HUDEP-2 (cell line): ENCODE results near the gene RAD51.

Source experiments
- DNase-seq, 76 experiments: peaks; one replicate each; lab custom pipeline; 2025; ENCODE audit not compliant: unreplicated experiment in 76 of 76; lab: John Stamatoyannopoulos, UW

Gene RAD51

DNA sequence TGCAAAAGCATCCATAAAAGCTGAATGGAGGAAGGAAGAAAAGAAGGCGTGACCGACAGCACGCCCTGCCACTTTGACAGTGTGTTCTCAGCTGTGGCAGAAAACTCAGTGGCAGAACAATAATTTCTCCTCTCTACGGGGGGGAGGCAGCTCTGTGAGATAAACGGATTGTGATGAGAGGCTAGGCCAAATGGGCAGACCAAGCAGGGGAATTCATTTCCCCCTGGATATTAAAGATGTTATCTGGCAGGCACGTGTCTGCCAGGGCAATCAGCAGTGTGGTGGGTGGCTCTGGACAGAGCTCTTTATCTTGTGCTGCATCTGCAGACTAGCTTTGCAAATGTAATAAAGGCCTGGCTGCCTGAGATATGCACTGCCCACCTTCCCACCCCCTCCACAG, 62.0 kb downstream of the RAD51 start:
- peak in 72 of 76 experiments; percentile 29 to 89 (median 64) for DNase-seq

DNA sequence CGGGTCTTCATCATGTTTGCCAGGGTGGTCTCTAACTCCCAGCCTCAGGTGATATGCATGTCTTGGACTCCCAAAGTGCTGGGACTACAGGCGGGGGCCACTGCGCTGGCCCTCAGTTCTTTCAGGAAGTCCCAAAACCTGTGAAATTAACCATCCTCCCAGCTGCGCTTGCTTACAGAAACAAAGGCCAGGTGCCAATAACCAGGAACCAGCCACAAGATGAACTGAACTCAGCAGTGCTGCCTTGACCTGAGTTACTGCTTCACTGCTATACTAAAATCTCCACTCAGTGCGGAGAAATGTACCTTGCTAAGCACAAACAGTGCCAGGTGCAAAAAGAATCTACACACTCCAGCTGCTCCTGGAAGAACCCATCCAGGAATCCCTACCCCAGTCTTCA, 65.0 kb downstream of the RAD51 start:
- no peak for DNase-seq

DNA sequence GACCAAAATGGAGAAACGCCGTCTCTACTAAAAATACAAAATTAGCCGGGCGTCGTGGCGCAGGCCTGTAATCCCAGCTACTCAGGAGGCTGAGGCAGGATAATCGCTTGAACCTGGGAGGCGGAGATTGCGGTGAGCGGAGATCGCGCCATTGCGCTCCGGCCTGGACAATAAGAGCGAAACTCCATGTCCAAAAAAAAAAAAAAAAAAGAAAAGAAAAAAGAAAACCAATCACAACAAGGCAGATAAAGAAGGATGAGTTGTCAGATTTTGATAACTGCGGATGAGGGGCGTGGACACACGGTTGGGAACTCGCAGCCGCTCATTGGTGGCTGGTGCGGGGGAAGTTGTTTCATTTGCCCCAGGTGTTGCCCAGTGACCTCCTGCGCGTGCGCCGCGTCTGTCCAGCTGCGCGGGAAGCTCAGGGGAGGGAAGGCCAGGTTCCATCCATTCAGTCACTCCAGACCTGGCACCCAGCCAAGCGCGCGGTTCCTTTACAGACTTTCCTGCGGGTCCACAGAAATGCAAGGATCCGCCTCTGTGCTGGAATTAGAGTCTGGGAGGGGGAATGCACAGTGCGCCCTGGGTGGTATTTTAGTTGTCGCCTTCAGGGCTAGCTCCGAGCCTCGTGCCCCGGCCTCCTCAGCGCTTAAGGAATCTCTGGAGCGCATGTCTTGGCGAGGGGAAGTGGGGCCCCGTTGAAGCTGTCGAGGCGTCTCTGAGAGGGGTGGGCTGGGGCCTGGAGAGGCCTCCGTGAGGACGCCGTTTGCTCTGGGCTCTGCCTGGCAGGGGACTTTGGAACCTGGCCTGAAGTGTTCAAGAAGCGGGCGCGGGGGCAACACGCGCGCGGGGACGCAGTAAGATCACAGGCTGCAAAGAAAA, 68.2 kb downstream of the RAD51 start:
- peak in 58 of 76 experiments; percentile 15 to 71 (median 46) for DNase-seq

DNA sequence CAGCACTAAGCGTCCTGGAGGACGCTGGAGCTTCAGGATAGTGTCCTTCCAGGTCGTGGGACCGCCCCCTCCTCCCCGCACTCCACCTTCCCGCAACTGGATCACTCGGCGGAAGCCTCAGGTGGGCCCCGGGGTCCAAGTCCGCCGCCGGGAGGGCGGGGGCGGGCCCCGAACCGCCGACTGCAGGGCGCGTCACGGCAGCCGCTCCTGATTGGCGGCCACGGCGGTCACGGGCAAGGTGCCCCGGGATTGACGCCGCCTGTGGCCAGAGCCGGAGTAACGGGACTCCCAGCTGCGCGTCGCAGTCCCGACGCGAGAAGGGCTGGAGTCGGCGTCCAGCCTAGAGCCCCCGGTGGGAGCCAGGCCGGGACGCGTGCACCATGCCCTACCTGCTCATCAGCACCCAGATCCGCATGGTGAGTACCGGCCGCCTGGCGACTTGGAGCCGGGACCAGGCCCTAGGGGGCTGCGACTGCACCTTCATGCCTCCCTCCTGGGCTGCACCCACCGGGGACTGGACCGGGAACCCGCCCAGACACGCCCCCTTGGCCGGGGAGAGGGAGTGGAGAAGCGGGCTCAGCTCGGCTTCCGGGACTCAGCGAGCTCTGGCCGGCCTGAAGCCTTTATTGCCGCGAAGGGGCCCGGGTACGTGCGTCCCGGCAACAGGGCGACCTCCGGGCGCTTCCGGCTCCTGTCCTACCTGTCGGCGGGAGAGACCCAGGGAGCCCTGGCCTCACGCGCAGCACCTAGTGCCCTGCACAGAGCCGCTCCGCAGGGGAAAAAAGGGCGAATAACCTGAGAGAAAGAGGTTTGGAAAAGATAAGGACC, 69.0 kb downstream of the RAD51 start, which contains the start of gene GCHFR:
TSS of gene GCHFR (plus strand) at position 268 of the 828 bp plus-strand sequence. CDS start at position 381, 113 bp downstream.
- DNase-seq = peak in 68 of 76 experiments; percentile 11 to 86 (median 65)

DNA sequence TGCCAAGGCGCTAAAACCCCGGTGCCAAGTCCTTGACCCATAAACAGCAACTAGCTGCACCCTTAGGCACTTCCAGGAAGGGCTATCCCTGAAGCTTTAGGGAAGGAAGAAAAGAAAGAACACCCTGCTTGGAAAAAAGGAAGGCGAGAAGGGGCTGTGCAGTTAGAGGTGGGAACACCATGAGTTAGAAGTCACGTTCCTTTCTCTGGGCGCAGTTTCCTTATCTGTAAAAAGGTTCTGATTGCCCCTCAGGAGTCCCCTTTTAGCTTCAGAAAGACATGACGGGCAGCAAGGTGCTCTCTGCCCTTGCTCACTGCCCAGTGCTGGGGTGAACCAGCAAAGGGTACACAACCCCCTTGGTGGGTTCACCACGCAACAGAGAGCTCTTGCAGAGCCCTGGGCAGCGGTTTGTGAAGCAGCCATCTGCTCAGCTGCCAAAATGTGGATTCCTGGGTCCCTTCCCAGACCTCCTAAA, 69.7 kb downstream of the RAD51 start:
- DNase-seq = peak in 4 of 76 experiments; percentile 36 to 59 (median 52)

DNA sequence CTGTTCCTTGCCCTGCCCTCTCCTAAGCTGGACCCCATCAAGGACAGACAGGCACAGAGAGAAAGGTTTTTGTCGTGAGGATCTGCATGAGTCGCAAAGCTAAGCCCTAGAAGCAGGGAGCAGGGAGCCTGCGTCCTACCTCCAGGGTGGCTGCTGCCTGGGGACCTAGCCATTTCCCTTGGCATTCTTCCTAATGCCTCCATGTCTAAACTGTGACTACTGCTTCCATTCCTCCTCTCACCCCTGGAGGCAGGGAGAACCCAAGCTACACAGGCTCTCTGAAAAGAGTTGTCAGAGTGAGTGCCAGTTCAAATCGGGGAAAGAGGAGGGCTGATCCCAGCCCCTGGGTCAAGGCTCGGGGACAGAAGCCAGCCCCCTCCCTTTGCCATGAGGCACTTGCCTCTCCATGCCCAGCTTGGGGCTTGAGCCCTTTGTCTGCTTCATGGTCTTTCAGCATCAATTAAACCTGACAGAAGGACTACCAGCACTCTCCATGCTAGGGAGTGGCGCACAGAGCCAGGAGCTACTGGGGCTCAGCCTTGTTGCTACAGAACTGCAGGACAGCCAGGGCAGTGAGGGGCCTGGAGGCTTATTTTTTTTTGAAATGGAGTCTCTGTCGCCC, 71.3 kb downstream of the RAD51 start:
- no peak for DNase-seq

DNA sequence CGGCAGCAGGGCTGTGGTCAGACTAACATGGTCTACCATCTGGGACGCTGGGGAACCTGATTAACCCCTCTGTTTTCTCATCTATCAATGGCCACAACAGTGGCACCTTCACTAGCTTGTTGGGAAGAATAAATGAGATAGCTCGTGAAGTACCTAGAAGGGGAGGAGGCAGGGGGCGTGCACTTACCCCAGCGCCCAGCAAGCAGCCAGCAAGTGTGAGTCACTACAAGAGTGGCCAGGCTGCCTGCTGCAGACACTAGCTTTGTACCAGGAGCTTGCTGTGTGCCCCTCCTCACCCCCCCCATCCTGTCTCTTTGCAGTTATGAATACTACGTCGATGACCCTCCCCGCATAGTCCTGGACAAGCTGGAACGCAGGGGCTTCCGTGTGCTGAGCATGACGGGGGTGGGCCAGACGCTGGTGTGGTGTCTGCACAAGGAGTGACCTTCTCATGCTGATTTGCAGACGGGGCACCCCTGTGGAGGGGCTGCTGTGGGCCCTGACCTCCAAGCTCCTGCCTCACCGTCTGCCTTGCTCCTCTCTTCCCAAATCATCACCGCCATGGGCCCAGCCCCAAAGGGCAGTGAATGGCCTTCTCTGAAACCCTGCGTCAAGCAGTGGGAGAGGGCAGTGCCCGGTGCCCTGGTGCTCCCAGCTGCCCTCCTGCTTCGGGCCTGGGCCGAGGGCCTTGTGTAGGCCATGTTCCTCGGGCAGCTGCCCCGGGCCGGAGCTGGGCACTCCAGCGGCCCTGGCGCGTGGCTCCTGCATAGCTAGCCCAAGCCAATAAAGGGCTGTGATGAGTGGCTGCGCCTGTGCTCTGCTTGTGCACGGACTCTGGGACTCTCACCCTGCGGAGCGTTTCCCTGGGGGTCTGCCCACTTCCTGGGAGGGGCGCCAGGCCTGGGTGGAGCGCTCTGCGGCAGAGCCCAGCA, 72.2 kb downstream of the RAD51 start:
- peak in 63 of 76 experiments; percentile 19 to 81 (median 56) for DNase-seq

DNA sequence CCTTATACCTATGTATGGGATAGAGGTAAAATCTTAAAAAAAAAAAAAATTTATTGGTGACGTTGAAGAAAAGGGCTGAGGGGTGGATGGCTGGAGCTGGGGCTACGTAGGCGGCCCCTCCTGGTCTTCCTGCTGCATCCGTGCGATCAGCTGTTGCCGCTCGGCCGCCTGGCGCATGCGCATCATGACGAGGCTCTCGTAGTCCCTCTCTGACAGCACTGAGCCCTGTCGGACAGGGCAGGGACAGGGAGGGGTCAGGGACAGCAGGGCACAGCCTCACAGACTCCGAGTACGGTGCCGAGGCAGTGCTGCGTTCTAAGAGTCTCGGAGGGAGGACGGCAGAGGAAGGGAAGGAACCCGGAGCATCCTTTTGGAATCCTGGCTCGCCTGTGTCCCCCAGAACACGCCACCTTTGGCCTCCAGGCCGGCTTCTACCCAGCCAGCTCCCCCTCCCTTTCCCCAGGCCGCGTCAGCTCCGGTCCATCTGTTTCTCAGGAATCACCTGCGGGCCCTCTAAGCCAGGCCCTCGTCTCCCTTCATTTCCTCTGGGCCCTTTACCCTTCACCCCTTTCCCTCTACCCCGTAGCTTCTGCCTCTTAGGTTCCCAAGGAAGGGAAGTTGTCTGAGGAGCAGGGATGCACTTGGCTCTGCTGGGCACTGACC, 73.0 kb downstream of the RAD51 start:
- no peak for DNase-seq

DNA sequence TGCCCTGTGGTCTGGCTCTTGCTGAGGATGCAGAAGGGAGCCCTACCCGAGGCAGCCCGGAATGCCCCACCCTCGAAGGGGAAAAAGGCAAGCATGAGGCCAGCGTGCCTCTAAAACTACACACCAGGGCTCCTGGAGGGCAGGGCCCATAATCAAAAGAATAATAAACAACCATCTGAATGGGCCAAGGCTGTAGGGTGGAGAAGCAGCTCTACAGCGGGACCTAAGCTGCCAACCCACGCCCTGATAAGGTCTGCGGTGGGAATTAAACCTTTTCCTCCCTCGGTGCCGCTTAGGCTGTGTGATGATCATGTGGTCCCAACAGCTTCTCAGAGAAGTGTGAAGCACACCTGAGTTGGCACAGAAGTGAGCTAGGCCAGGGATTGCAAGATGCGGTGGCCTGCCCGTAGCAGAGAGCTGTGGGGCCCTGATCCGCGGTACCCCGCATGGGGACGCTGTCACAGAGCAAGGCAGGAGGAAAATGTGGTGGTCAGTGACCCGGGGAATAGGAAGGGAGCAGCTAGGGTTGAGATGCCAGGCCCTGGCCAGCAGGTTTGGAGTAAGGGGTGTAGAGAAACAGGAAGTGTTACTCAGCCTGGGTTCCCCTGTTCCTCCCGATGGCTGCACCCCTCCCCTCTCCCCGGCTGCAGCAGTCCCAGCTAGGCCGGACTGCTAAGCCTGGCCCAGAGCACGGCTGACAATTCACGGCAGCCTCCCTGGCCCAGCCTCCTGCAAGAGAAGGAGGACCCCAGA, 73.7 kb downstream of the RAD51 start:
- DNase-seq = peak in 62 of 76 experiments; percentile 9 to 78 (median 48)

DNA sequence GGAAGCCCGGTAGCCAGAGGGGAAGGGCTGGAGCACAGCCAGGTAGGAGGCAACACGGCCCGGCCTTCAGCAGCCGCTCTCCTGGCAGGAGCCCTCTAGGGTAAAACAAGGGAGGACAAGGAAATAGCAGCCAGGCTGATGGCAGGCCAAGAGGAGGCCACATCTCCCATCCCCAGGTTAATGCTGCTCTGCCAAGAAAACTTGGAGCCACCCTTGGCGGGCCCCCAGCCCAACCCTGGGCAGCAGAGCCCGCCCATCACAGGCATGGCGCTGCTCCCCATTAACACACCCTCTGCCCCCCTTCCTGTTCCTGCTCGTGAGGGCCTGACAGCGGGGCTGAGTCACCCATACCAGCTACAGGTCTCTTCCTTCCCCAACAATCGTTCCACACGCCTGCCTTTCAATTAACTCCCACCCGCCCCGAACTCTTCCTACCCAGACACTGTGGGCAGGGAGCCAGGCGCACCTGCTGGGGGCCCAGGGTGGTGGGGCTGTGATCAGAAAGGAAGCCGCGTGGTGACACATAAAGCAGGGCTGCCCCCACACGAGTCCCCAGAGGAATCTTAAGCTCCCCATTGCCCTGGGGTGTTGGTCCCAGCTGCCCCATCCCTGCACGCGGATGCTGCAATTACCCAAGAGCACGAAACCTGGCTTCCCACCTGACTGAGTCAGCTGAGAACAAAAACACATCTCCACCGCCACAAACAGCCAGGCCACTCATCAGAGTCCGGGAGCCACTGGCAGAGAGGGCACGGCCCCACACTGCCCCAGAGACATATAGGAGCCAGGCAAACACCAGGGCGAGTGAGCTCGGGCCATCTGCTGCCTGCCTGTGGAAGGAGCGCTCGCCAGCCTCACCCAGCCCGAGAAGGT, 74.5 kb downstream of the RAD51 start, which contains the start of gene C15orf62:
TSS of gene C15orf62 (plus strand) at position 707 of the 873 bp plus-strand sequence. CDS start 516 bp downstream, outside the sequence.
- DNase-seq = peak in 52 of 76 experiments; percentile 18 to 67 (median 45)

DNA sequence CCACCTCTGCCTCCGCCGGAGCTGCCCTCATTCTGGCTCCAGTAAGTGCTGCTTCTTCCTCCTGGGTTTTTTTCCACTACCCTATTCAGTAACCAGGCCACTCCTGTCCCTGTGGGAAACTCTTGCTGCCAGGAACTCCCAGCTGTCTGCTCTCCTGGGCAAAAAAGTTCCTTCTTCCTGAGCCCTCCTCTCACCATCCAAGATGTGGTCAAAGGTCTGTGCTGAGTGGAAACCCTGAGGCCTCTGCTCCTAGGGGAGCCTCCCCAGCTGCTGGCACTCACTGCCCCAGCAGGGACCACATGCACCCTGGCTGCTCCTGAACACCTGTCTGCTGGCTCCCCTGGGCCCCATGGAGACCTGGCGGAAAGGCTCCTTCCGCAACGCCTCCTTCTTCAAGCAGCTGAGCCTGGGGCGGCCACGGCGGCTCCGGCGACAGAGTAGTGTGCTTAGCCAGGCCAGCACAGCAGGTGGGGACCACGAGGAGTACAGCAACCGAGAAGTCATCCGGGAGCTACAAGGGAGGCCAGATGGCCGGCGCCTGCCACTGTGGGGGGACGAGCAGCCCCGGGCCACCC, 75.3 kb downstream of the RAD51 start:
- no peak for DNase-seq

DNA sequence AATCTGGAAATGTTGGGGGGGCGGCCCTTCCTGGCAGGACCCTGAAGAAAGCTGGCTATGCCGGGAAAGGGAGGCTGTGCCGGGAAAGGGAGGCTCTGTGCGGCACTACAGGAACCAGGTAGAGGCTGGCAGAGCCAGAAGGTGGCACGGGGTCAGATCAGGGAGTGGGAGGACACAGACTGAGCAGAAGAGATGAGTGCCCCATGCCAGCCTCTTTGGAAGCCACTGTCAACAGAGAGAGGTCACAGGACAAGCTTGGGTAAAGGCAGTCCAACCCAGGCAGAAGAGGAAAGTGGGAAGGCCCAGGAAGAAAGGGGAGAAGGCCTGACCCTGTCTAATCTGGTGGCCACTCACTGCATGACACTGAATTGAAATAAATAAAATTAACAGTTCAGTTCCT, 76.3 kb downstream of the RAD51 start:
- DNase-seq = no peak

DNA sequence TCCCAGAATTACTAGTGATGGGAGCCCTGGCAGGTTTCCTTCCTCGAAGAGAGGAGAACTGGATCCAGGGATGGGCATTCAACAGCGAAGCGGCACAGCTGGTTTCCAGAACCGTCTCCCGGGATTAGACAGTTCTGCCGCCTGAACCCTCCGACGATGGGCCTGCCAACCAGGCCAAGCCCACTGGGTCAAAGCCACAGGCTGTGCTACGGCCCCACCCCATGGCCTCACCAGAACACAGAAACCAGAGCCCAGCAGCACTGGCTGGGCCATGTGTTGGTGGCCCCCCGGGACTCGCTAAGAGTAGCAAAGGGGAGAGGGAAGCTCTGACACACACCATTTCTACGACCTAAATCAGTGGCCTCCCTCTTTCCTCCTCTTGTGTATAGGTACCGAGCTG, 77.0 kb downstream of the RAD51 start:
- DNase-seq = no peak

DNA sequence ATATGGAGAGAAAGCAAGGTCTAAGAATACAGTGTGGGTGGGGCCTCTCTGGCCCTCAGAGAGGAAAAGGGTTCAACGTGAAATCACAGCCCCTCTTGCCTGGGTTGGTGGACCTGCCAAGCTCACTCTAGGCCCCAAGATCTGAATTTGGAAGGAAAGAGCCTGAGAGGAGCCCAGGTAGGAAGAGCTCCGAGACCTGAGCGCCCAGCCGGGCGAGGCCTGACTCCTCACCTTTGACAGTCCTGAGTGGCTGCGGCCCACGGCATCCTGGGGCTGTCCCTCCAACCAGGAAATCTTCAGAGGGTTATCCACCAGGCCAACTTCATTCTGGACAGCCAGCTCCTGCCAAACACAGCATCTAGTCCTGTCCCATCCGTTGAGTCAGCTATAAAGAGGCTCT, 78.5 kb downstream of the RAD51 start:
- no peak for DNase-seq

DNA sequence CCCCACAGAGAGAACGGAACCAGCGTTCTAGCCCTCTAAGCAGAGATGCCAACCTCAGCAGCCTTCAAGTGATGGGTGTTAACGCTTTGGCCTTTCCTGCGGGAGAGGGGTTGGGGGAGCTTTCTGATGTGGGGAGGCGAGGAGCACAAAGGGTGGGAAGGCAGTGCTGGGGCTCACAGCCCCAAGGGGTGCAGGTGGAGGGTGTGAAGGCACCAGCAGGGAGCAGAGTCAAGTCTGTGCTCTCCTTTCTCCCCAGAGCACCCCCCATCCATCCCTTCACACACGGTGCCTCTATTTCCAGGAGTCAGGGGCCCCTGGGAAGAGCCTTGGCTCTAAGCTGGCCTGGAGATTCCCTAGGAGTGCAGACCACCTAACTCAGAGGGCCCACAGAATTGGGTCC, 78.9 kb downstream of the RAD51 start:
- no peak for DNase-seq

DNA sequence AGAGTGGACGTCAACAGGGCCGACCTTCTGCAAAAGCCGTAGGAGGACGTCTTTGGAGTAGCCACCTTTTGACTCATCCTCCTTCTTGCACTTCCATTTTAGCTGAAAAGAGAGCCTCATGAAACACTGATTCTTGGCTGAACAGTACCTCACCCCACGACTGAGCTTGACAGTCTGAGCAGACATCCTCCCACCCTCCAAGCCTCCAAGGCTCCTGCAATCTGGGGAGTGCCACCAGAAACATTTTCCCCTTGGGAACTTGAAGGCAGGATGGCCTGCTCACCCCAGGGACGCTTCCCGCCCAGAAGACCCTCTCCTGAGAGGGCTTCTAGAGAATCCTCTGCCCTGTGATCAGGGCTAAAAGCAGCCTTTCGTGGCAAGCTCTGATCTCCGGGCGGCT, 80.0 kb downstream of the RAD51 start:
- DNase-seq = peak in 1 of 76 experiments; percentile 9
